GM12878 (cell line): Measurements from ENCODE around the gene HTRA3. TPM values are rescaled to one million over a fixed set of nuclear protein-coding genes. Genes with fewer than 3 reads are reported as not detected.
A peak's percentile ranks its signal among the peaks of the same experiment; 100 is the strongest.

Experiments used
- ATAC-seq: fragments of 200-7000 bp; cut with Tn5 transposase; 3 replicates; pipeline ENCODE4 v1.9.1; 2020; ENCODE audit warnings: mild to moderate bottlenecking, moderate library complexity
- BruUV-seq: library from RNA; stranded (reverse); fragments of 400-500 nt; replicated peaks from 2 replicates; lab custom pipeline; 2021; lab: Mats Ljungman, UMichigan
- CTCF ChIA-PET: fragments of 300-600 bp; sonication (Branson Sonifier 250); formaldehyde crosslinking; extraction: SDS; loops from one replicate; lab custom pipeline; 2021; ENCODE audit warnings: inconsistent platforms; lab: Yijun Ruan, JAX
- POLR2A ChIA-PET: fragments of 350-600 bp; formaldehyde crosslinking; extraction: SDS; loops from one replicate; lab custom pipeline; 2021; ENCODE audit warnings: inconsistent platforms; lab: Charles Lee
- RAD21 ChIA-PET: fragments of 300-600 bp; sonication (Branson Sonifier 250); formaldehyde crosslinking; loops from one replicate; lab custom pipeline; 2023; ENCODE audit warnings: antibody characterized with exemption; ENCODE audit not compliant: unreplicated experiment; lab: Charles Lee
- SMC1A ChIA-PET: fragments of 300-600 bp; sonication (Branson Sonifier 250); formaldehyde crosslinking; loops from one replicate; lab custom pipeline; 2023; ENCODE audit not compliant: unreplicated experiment, uncharacterized antibody; lab: Charles Lee
- DNase-seq: peaks from one replicate; pipeline ENCODE4 v3.0.0-alpha.2; 2011; ENCODE audit warnings: low read depth, low spot score
- FAIRE-seq: peaks from 3 replicates; lab custom pipeline; 2011; peaks lifted over from hg19 to GRCh38; lab: Jason Lieb, UNC
- H2AFZ ChIP-seq: 2 replicates; pipeline ENCODE4 v1.6.0; 2011; ENCODE audit warnings: low read depth, low read length, control low read depth; ENCODE audit not compliant: control insufficient read depth
- H3K27ac ChIP-seq: 2 replicates; pipeline ENCODE4 v1.5.1; 2011; ENCODE audit warnings: control low read depth; ENCODE audit not compliant: control insufficient read depth, insufficient read depth
- H3K27me3 ChIP-seq, 2 experiments: replicated peaks in 1 of 2; 2 replicates each; pipeline versions ENCODE4 v1.6.0 to v1.6.1; 2011; ENCODE audit warnings: low read length in 1 of 2; ENCODE audit not compliant: control insufficient read depth in 2 of 2, insufficient read depth in 2 of 2
- H3K36me3 ChIP-seq, 2 experiments: 2 replicates each; pipeline ENCODE4 v1.5.1; 2011; ENCODE audit warnings: low read length in 1 of 2; ENCODE audit not compliant: control insufficient read depth in 2 of 2, insufficient read depth in 2 of 2
- H3K4me1 ChIP-seq: 2 replicates; pipeline ENCODE4 v1.6.1; 2011; ENCODE audit warnings: mild to moderate bottlenecking, low read length, moderate library complexity, mixed read lengths; ENCODE audit not compliant: control insufficient read depth, insufficient read depth
- H3K4me2 ChIP-seq: 2 replicates; pipeline ENCODE4 v1.6.0; 2011; ENCODE audit warnings: control low read depth; ENCODE audit not compliant: control insufficient read depth, insufficient read depth
- H3K4me3 ChIP-seq: fragments of 200-600 bp; sonication (generic); 2 replicates; pipeline ENCODE4 v1.5.1; 2016
- H3K79me2 ChIP-seq: 2 replicates; pipeline ENCODE4 v1.6.0; 2011; ENCODE audit warnings: low read length; ENCODE audit not compliant: control insufficient read depth, insufficient read depth
- H3K9ac ChIP-seq: 2 replicates; pipeline ENCODE4 v1.8.0; 2011; ENCODE audit warnings: low read length, control low read depth, mixed read lengths; ENCODE audit not compliant: control insufficient read depth, insufficient read depth
- H3K9me3 ChIP-seq: replicated peaks from 3 replicates; pipeline ENCODE4 v1.5.1; 2011; ENCODE audit warnings: mild to moderate bottlenecking, low read length; ENCODE audit not compliant: control insufficient read depth, insufficient read depth
- H4K20me1 ChIP-seq: 2 replicates; pipeline ENCODE4 v1.6.0; 2011; ENCODE audit not compliant: control insufficient read depth, insufficient read depth
- BHLHE40 ChIP-seq, 2 experiments: fragments of 450-650 bp in 1 of 2; IDR thresholded peaks; 2 replicates each; pipeline ENCODE4 v1.6.1; 2011 to 2017; ENCODE audit warnings: low read depth in 2 of 2, borderline replicate concordance in 1 of 2, improper control_type of control experiment in 1 of 2, low read length in 1 of 2, mild to moderate bottlenecking in 1 of 2
- GATAD2B ChIP-seq: fragments of 450-650 bp; conservative IDR thresholded peaks from 2 replicates; pipeline ENCODE4 v1.6.1; 2017; ENCODE audit warnings: low read depth, mild to moderate bottlenecking, moderate library complexity
- IKZF1 ChIP-seq: fragments of 450-650 bp; conservative IDR thresholded peaks from 2 replicates; pipeline ENCODE4 v1.6.1; 2017; ENCODE audit warnings: antibody characterized with exemption, mild to moderate bottlenecking
- NBN ChIP-seq: fragments of 450-650 bp; IDR thresholded peaks from 2 replicates; pipeline ENCODE4 v1.6.1; 2016
- NFIC ChIP-seq: IDR thresholded peaks from 2 replicates; pipeline ENCODE4 v1.6.1; 2012; ENCODE audit warnings: low read depth, mild to moderate bottlenecking, inconsistent platforms, low read length, moderate library complexity
- NFYB ChIP-seq: IDR thresholded peaks from 2 replicates; pipeline ENCODE4 v1.6.1; 2011; ENCODE audit warnings: low read depth, mild to moderate bottlenecking, low read length, improper control_type of control experiment, moderate library complexity; ENCODE audit not compliant: insufficient read depth
- RB1 ChIP-seq: fragments of 450-650 bp; formaldehyde crosslinking; IDR thresholded peaks from 2 replicates; pipeline ENCODE4 v1.6.1; 2017; ENCODE audit warnings: mild to moderate bottlenecking, borderline replicate concordance
- ZNF217 ChIP-seq: fragments of 450-650 bp; IDR thresholded peaks from 2 replicates; pipeline ENCODE4 v1.6.1; 2017; ENCODE audit warnings: antibody characterized with exemption, mild to moderate bottlenecking
- WGBS: methylation state at CpG from one replicate; pipeline ENCODE4 v1.1.6; 2016; ENCODE audit warnings: low lambda C conversion rate; ENCODE audit not compliant: insufficient replicate concordance, insufficient coverage; ENCODE audit errors: missing lambda C conversion rate; 5-methylcytosine and 5-hydroxymethylcytosine counted together
- in situ Hi-C: fragments of 300-500 bp; cut with MboI; formaldehyde crosslinking; loops from 9 replicates; pipeline ENCODE4 v1.14.3; 2018; ENCODE audit warnings: mixed read lengths
- intact Hi-C: fragments of 100-400 bp; cut with micrococcal nuclease; formaldehyde crosslinking; loops from one replicate; pipeline ENCODE4 v1.14.2; 2022; ENCODE audit not compliant: unreplicated experiment
- polyA plus RNA-seq, 11 experiments: library from polyadenylated mRNA; depleted of rRNA in 4 of 11; unstranded in 6 of 11; stranded (reverse) in 5 of 11; fragments of >200 nt; fragmentation: Nextera tagmentation in 4 of 11; fragmentation: Illumina TruSeq in 1 of 11; extraction: Ambion mirVana in 4 of 11; extraction: Trizol in 1 of 11; gene quantifications; 1 replicate in 1 of 11; 2 replicates in 10 of 11; pipeline versions ENCODE4 v1.2.1 to v1.2.3, GENCODE V29; 2011 to 2016; ENCODE audit warnings: inconsistent platforms in 2 of 11, missing spikeins in 2 of 11, low read depth in 1 of 11
- total RNA-seq, 4 experiments: library from RNA; depleted of rRNA in 3 of 4; stranded (reverse); fragments of >200 nt in 3 of 4; fragmentation: Illumina TruSeq in 1 of 4; extraction: Trizol in 1 of 4; gene quantifications; 2 replicates each; pipeline versions ENCODE4 v1.2.1 to v1.2.3, GENCODE V29; 2013 to 2021
- TF ChIP-seq, protein P1 (sequence below): fragments of 450-650 bp; conservative IDR thresholded peaks from 2 replicates; pipeline ENCODE4 v1.6.1; 2017; ENCODE audit warnings: mild to moderate bottlenecking, moderate library complexity
- TF ChIP-seq, protein P2 (sequence below): IDR thresholded peaks from 2 replicates; pipeline ENCODE4 v1.6.1; 2012; ENCODE audit warnings: low read depth, low read length, improper control_type of control experiment

Gene HTRA3
- total and polyA plus RNA-seq, 10 of the 15 experiments (the other 5 are each of a cell fraction or from before 2014, with no cell fraction given) = 0.04 to 1.2 (median 0.08) TPM; not detected in 7

- Histone ChIP-seq H4K20me1 (no peaks in the 10 kb centered on the region), H3K4me3 (no peak overlapping the region), H3K9ac (no peak overlapping the region), H3K4me2 (no peak overlapping the region), H3K9me3 (no peaks in the 10 kb centered on the region), H3K4me1 (no peaks in the 10 kb centered on the region), H3K27me3 (no peaks in the 10 kb centered on the region; a peak in 1 of 4 replicates), H3K27ac (no peak overlapping the region), H3K36me3 (no peaks in the 10 kb centered on the region), H2AFZ (no peak overlapping the region), H3K79me2 (no peaks in the 10 kb centered on the region)
- ChIA-PET CTCF (no interaction called here), RAD21 (no interaction called here), SMC1A (no interaction called here), POLR2A (no interaction called here)
- intact Hi-C loops = no loop called here
- TF ChIP-seq IKZF1 (peak; percentile 28; the same call in 1 of the 2 replicates), GATAD2B (no peak)
- ATAC-seq (no peak), FAIRE-seq (no peak), DNase-seq (no peak)
- in situ Hi-C loops = loop anchor here (10.0 kb wide), 1 partner anchor 333 kb away; the partner anchor contains the start of gene CPZ
- 23% methylated on average over 25 of the region's 25 CpGs for whole genome bisulfite sequencing
- BruUV-seq = no TSS peak
Measured at GRCh38 chr4:8261851-8262535, 7.6 kb upstream of the HTRA3 start.

DNA sequence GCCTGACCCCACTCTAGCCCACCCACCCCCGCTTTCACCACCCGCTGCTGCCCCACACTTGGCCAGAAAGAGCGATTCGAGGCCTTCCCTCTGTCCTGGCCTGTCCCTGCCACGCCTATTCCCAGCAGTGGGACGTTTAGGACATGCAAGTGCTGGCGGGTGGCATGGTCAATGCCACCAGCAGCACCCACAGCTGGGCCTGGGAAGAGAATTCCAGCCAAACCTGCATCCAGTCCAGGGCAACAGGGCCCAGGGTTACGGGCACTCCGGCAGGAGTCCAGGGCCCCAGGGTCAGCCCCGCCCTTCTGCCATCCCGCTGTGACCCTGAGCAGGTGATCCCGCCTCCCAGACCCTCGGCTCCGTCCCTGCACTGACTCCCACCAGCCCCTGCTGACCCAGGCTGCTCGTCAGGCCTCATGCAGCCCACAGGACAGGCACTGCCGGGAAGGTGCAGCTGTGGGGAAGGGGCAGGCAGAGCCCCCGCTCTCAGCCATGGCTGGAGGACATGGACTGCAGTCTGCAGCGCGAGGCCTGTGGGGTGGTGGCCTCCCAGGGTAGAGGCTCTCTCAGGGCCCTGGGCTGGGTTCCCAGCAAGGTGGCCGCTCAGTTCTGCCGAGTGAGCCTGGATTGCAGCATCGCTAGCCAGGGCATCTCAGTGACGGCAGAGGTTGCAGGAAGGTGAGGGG, 6.8 kb upstream of the HTRA3 start:
- Histone ChIP-seq H4K20me1 (no peaks in the 10 kb centered on the region), H3K27ac (no peak overlapping the region), H3K9me3 (no peaks in the 10 kb centered on the region), H2AFZ (no peak overlapping the region), H3K4me3 (no peak overlapping the region), H3K27me3 (no peaks in the 10 kb centered on the region; a peak in 1 of 4 replicates), H3K4me2 (no peak overlapping the region), H3K9ac (no peak overlapping the region), H3K36me3 (no peaks in the 10 kb centered on the region), H3K4me1 (no peaks in the 10 kb centered on the region), H3K79me2 (no peaks in the 10 kb centered on the region)
- RAD21 ChIA-PET = no interaction called here
- TF ChIP-seq NFIC (no peak), RB1 (no peak), BHLHE40 (IDR thresholded peaks at IDR 0.05; ENCODE audit: borderline replicate concordance in 1 of 2, low read depth in 2 of 2, low read length in 1 of 2) (no peak), ZNF217 (no peak), NFYB (no peak), NBN (no peak)
- TF ChIP-seq, protein P1, sequence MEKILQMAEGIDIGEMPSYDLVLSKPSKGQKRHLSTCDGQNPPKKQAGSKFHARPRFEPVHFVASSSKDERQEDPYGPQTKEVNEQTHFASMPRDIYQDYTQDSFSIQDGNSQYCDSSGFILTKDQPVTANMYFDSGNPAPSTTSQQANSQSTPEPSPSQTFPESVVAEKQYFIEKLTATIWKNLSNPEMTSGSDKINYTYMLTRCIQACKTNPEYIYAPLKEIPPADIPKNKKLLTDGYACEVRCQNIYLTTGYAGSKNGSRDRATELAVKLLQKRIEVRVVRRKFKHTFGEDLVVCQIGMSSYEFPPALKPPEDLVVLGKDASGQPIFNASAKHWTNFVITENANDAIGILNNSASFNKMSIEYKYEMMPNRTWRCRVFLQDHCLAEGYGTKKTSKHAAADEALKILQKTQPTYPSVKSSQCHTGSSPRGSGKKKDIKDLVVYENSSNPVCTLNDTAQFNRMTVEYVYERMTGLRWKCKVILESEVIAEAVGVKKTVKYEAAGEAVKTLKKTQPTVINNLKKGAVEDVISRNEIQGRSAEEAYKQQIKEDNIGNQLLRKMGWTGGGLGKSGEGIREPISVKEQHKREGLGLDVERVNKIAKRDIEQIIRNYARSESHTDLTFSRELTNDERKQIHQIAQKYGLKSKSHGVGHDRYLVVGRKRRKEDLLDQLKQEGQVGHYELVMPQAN = no peak
- TF ChIP-seq, protein P2, sequence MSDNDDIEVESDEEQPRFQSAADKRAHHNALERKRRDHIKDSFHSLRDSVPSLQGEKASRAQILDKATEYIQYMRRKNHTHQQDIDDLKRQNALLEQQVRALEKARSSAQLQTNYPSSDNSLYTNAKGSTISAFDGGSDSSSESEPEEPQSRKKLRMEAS = no peak
- DNase-seq = no peak
- no peak for ATAC-seq
- CTCF ChIA-PET = no interaction called here
- in situ Hi-C loops (loop anchor here (10.0 kb wide), 1 partner anchor 332 kb away; the partner anchor contains the start of gene CPZ), intact Hi-C loops (no loop called here)
- SMC1A ChIA-PET = no interaction called here
- WGBS = 45% methylated on average over 21 of the region's 23 CpGs
- POLR2A ChIA-PET = no interaction called here
- BruUV-seq = no TSS peak
- no peak for FAIRE-seq
